DND-41 (cell line): Measurements from ENCODE around the gene PCGF3.
A peak's percentile ranks its signal among the peaks of the same experiment; 100 is the strongest.

Experiments
- ATAC-seq: fragments of 200-7000 bp; cut with Tn5 transposase; 3 replicates; pipeline ENCODE4 v1.9.1; 2021; ENCODE audit warnings: low read depth; ENCODE audit not compliant: insufficient read depth
- DNase-seq: peaks from one replicate; pipeline ENCODE4 v3.0.0-alpha.2; 2020
- H2AFZ ChIP-seq: 2 replicates; pipeline ENCODE4 v1.6.0; 2012; ENCODE audit warnings: low read depth, low read length
- H3K27ac ChIP-seq: 2 replicates; pipeline ENCODE4 v1.5.1; 2012; ENCODE audit warnings: low read length, inconsistent platforms
- H3K27me3 ChIP-seq: fragments of 200-600 bp; sonication (generic); 2 replicates; pipeline ENCODE4 v1.6.0; 2012; ENCODE audit warnings: low read length, mild to moderate bottlenecking, inconsistent platforms; ENCODE audit not compliant: insufficient read depth, poor library complexity
- H3K36me3 ChIP-seq: 2 replicates; pipeline ENCODE4 v1.5.1; 2012; ENCODE audit warnings: low read length, inconsistent platforms; ENCODE audit not compliant: insufficient read depth
- H3K4me1 ChIP-seq: 2 replicates; pipeline ENCODE4 v1.5.1; 2012; ENCODE audit warnings: mild to moderate bottlenecking, low read length; ENCODE audit not compliant: insufficient read depth
- H3K4me2 ChIP-seq: 2 replicates; pipeline ENCODE4 v1.6.0; 2012; ENCODE audit warnings: mild to moderate bottlenecking, moderate library complexity, low read length, inconsistent platforms; ENCODE audit not compliant: insufficient read depth
- H3K4me3 ChIP-seq, 2 experiments: fragments of 200-600 bp in 1 of 2; shearing (Covaris generic) in 1 of 2; 2 replicates each; pipeline ENCODE4 v1.5.1; 2012 to 2016; ENCODE audit warnings: inconsistent platforms in 2 of 2, low read length in 2 of 2, mild to moderate bottlenecking in 2 of 2, low read depth in 1 of 2, moderate library complexity in 1 of 2
- H3K79me2 ChIP-seq: 2 replicates; pipeline ENCODE4 v1.6.0; 2012; ENCODE audit warnings: low read length, inconsistent platforms; ENCODE audit not compliant: insufficient read depth
- H3K9ac ChIP-seq: 2 replicates; pipeline ENCODE4 v1.6.0; 2012; ENCODE audit warnings: low read depth, mild to moderate bottlenecking, inconsistent platforms, low read length, moderate library complexity
- H3K9me3 ChIP-seq: 2 replicates; pipeline ENCODE4 v1.5.1; 2012; ENCODE audit warnings: low read length, moderate library complexity, mild to moderate bottlenecking, inconsistent platforms; ENCODE audit not compliant: insufficient read depth, severe bottlenecking
- H4K20me1 ChIP-seq: 2 replicates; pipeline ENCODE4 v1.6.0; 2012; ENCODE audit warnings: low read length; ENCODE audit not compliant: insufficient read depth
- CTCF ChIP-seq: IDR thresholded peaks from 2 replicates; pipeline ENCODE4 v1.5.1; 2012; ENCODE audit warnings: borderline replicate concordance, low read length, moderate library complexity, mild to moderate bottlenecking; ENCODE audit not compliant: poor library complexity, severe bottlenecking; ENCODE audit errors: extremely low read depth
- EZH2 ChIP-seq: IDR thresholded peaks from 3 replicates; pipeline ENCODE4 v1.6.1; 2012; ENCODE audit warnings: borderline replicate concordance, low read depth, mild to moderate bottlenecking, moderate library complexity, low read length, inconsistent platforms; ENCODE audit not compliant: severe bottlenecking

PCGF3 gene

GRCh38 chr4:718460-718859, 12.8 kb downstream of the PCGF3 start:
- H3K79me2 ChIP-seq: peaks cover 84% of the 10 kb centered on the region

GRCh38 chr4:720111-720860, 14.7 kb downstream of the PCGF3 start:
- no peak for TF ChIP-seq CTCF
- no peak overlapping the region for H2AFZ ChIP-seq
- no peak overlapping the region for H3K27ac ChIP-seq
- no peaks in the 10 kb centered on the region for H3K9me3 ChIP-seq
- H3K79me2 ChIP-seq: peaks cover 84% of the 10 kb centered on the region
- H4K20me1 ChIP-seq: peaks cover 73% of the 10 kb centered on the region
- no peak overlapping the region for H3K4me2 ChIP-seq
- H3K9ac ChIP-seq: no peak overlapping the region
- H3K4me3 ChIP-seq: no peak overlapping the region
- no peaks in the 10 kb centered on the region for H3K4me1 ChIP-seq
- no peak for ATAC-seq
- DNase-seq: no peak
- H3K36me3 ChIP-seq: peaks cover 34% of the 10 kb centered on the region
- no peaks in the 10 kb centered on the region for H3K27me3 ChIP-seq

More at GRCh38 chr4:718460-718859, 12.8 kb downstream of the PCGF3 start:
- no peak overlapping the region for H2AFZ ChIP-seq
- TF ChIP-seq EZH2 (no peak), CTCF (no peak)
- no peak overlapping the region for H3K27ac ChIP-seq
- DNase-seq (no peak), ATAC-seq (no peak)
- H4K20me1 ChIP-seq: peaks cover 75% of the 10 kb centered on the region
- H3K36me3 ChIP-seq: peaks cover 46% of the 10 kb centered on the region
- no peak overlapping the region for H3K4me3 ChIP-seq
- no peaks in the 10 kb centered on the region for H3K27me3 ChIP-seq
- H3K4me1 ChIP-seq: no peaks in the 10 kb centered on the region
- H3K9ac ChIP-seq: no peak overlapping the region
- no peaks in the 10 kb centered on the region for H3K9me3 ChIP-seq
- H3K4me2 ChIP-seq: no peak overlapping the region

- TF ChIP-seq CTCF: no peak
- no peak for TF ChIP-seq EZH2
- no peak overlapping the region for H2AFZ ChIP-seq
- ATAC-seq: peak; percentile 11; the same call in 1 of the 3 replicates
- peaks cover 38% of the 10 kb centered on the region for H3K36me3 ChIP-seq
- DNase-seq: no peak
- no peak overlapping the region for H3K9ac ChIP-seq
- H4K20me1 ChIP-seq: peaks cover 83% of the 10 kb centered on the region
- H3K4me2 ChIP-seq: no peak overlapping the region
- no peaks in the 10 kb centered on the region for H3K27me3 ChIP-seq
- H3K27ac ChIP-seq: no peak overlapping the region
- no peaks in the 10 kb centered on the region for H3K9me3 ChIP-seq
- H3K4me1 ChIP-seq: no peaks in the 10 kb centered on the region
- H3K4me3 ChIP-seq: no peak overlapping the region
- peaks cover 92% of the 10 kb centered on the region for H3K79me2 ChIP-seq
Observed at GRCh38 chr4:721261-722168, 15.9 kb downstream of the PCGF3 start.
